ENCODE measurements around the gene COX6B1. TPM values are rescaled to one million over a fixed set of nuclear protein-coding genes. Genes with fewer than 3 reads are reported as not detected.
"Not testable (repeated sequence)": the region's sequence is repeated elsewhere in the genome, so short reads cannot be mapped to it uniquely, and the experiment has no call there.

Gene COX6B1
- total RNA-seq, 2 experiments from 2014 or later: 414 to 433 TPM

GRCh38 chr19:35666251-35666913, 18.3 kb downstream of the COX6B1 start, which contains the start of gene UPK1A:
Gene UPK1A, plus strand, starts transcription at chr19:35666517. Its CDS starts 296 bp downstream, at chr19:35666813.
- Mint-ChIP-seq H3K27ac (no peak within 1 kb of the TSS), H3K4me3 (no peak within 1 kb of the TSS), H3K36me3 (peaks cover 2% of the 10 kb centered on the region), H3K27me3 (peaks cover 16% of the 10 kb centered on the region), H3K4me1 (no peaks in the 10 kb centered on the region), H3K9me3 (no peaks in the 10 kb centered on the region)
- no peak for DNase-seq

- Mint-ChIP-seq H3K36me3 (no peaks in the 10 kb centered on the region), H3K4me3 (no peak overlapping the region), H3K9me3 (no peaks in the 10 kb centered on the region), H3K27ac (no peak overlapping the region), H3K27me3 (peaks cover 43% of the 10 kb centered on the region), H3K4me1 (peaks cover 6% of the 10 kb centered on the region)
- DNase-seq: no peak
Measured at GRCh38 chr19:35669566-35669965, 21.4 kb downstream of the COX6B1 start.

GRCh38 chr19:35669974-35670373, 21.9 kb downstream of the COX6B1 start:
- Mint-ChIP-seq H3K27me3 (peaks cover 43% of the 10 kb centered on the region), H3K4me3 (no peak overlapping the region), H3K27ac (no peak overlapping the region)

GRCh38 chr19:35670686-35671085, 22.6 kb downstream of the COX6B1 start:
- no peaks in the 10 kb centered on the region for H3K36me3 Mint-ChIP-seq
- peaks cover 6% of the 10 kb centered on the region for H3K4me1 Mint-ChIP-seq
- no peaks in the 10 kb centered on the region for H3K9me3 Mint-ChIP-seq
- peaks cover 43% of the 10 kb centered on the region for H3K27me3 Mint-ChIP-seq
- no peak for DNase-seq
- H3K27ac Mint-ChIP-seq: no peak overlapping the region
- no peak overlapping the region for H3K4me3 Mint-ChIP-seq

More at GRCh38 chr19:35669974-35670373, 21.9 kb downstream of the COX6B1 start:
- H3K36me3 Mint-ChIP-seq: no peaks in the 10 kb centered on the region
- H3K4me1 Mint-ChIP-seq: peaks cover 6% of the 10 kb centered on the region
- DNase-seq: no peak
- no peaks in the 10 kb centered on the region for H3K9me3 Mint-ChIP-seq

GRCh38 chr19:35671818-35672217, 23.7 kb downstream of the COX6B1 start:
- no peaks in the 10 kb centered on the region for H3K9me3 Mint-ChIP-seq
- peaks cover 6% of the 10 kb centered on the region for H3K4me1 Mint-ChIP-seq
- H3K36me3 Mint-ChIP-seq: no peaks in the 10 kb centered on the region
- no peak for DNase-seq
- H3K27me3 Mint-ChIP-seq: peaks cover 45% of the 10 kb centered on the region
- no peak overlapping the region for H3K27ac Mint-ChIP-seq
- H3K4me3 Mint-ChIP-seq: no peak overlapping the region

- peaks cover 6% of the 10 kb centered on the region for H3K4me1 Mint-ChIP-seq
- peak overlapping the region; percentile 75 for H3K4me3 Mint-ChIP-seq
- DNase-seq: peak; percentile 58
- H3K27ac Mint-ChIP-seq: peak overlapping the region; percentile 16
- peaks cover 46% of the 10 kb centered on the region for H3K27me3 Mint-ChIP-seq
- H3K36me3 Mint-ChIP-seq: no peaks in the 10 kb centered on the region
- H3K9me3 Mint-ChIP-seq: no peaks in the 10 kb centered on the region
Measured at GRCh38 chr19:35673121-35673804, 25.1 kb downstream of the COX6B1 start.

- Mint-ChIP-seq H3K4me3 (no peak overlapping the region), H3K27me3 (peaks cover 36% of the 10 kb centered on the region), H3K4me1 (peaks cover 6% of the 10 kb centered on the region), H3K9me3 (no peaks in the 10 kb centered on the region), H3K27ac (no peak overlapping the region), H3K36me3 (no peaks in the 10 kb centered on the region)
- no peak for DNase-seq
Measured at GRCh38 chr19:35675589-35676140, 27.5 kb downstream of the COX6B1 start.

GRCh38 chr19:35689836-35690235, 41.7 kb downstream of the COX6B1 start:
- Mint-ChIP-seq H3K4me3 (no peak overlapping the region), H3K4me1 (peaks cover 6% of the 10 kb centered on the region), H3K27ac (no peak overlapping the region), H3K36me3 (no peaks in the 10 kb centered on the region), H3K27me3 (no peaks in the 10 kb centered on the region), H3K9me3 (no peaks in the 10 kb centered on the region)
- no peak for DNase-seq

GRCh38 chr19:35691106-35691505, 43.0 kb downstream of the COX6B1 start:
- DNase-seq, H3K4me1 Mint-ChIP-seq, H3K9me3 Mint-ChIP-seq, H3K36me3 Mint-ChIP-seq, H3K4me3 Mint-ChIP-seq, H3K27ac Mint-ChIP-seq, H3K27me3 Mint-ChIP-seq: not testable (repeated sequence)

- Mint-ChIP-seq H3K4me3 (no peak overlapping the region), H3K9me3 (peaks cover 4% of the 10 kb centered on the region), H3K4me1 (peaks cover 17% of the 10 kb centered on the region), H3K27me3 (no peaks in the 10 kb centered on the region), H3K36me3 (no peaks in the 10 kb centered on the region), H3K27ac (no peak overlapping the region)
- no peak for DNase-seq
Measured at GRCh38 chr19:35692010-35692409, 43.9 kb downstream of the COX6B1 start.

- DNase-seq: no peak
- H3K27ac Mint-ChIP-seq: no peak overlapping the region
- H3K9me3 Mint-ChIP-seq: peaks cover 4% of the 10 kb centered on the region
- H3K36me3 Mint-ChIP-seq: no peaks in the 10 kb centered on the region
- no peaks in the 10 kb centered on the region for H3K27me3 Mint-ChIP-seq
- H3K4me1 Mint-ChIP-seq: peaks cover 19% of the 10 kb centered on the region
- no peak overlapping the region for H3K4me3 Mint-ChIP-seq
Measured at GRCh38 chr19:35693422-35693821, 45.3 kb downstream of the COX6B1 start.

- no peak overlapping the region for H3K4me3 Mint-ChIP-seq
- H3K27ac Mint-ChIP-seq: peak overlapping the region; percentile 29
- peaks cover 4% of the 10 kb centered on the region for H3K9me3 Mint-ChIP-seq
- peaks cover 19% of the 10 kb centered on the region for H3K4me1 Mint-ChIP-seq
- H3K27me3 Mint-ChIP-seq: no peaks in the 10 kb centered on the region
- H3K36me3 Mint-ChIP-seq: no peaks in the 10 kb centered on the region
- DNase-seq: peak; percentile 88
Measured at GRCh38 chr19:35693835-35694599, 45.9 kb downstream of the COX6B1 start.

- no peak for DNase-seq
- Mint-ChIP-seq H3K27ac (no peak overlapping the region), H3K9me3 (peaks cover 4% of the 10 kb centered on the region), H3K4me1 (peaks cover 25% of the 10 kb centered on the region), H3K27me3 (no peaks in the 10 kb centered on the region), H3K36me3 (no peaks in the 10 kb centered on the region), H3K4me3 (no peak overlapping the region)
Measured at GRCh38 chr19:35695895-35696422, 47.8 kb downstream of the COX6B1 start.

- H3K9me3 Mint-ChIP-seq: peaks cover 4% of the 10 kb centered on the region
- no peak for DNase-seq
- no peak overlapping the region for H3K4me3 Mint-ChIP-seq
- H3K36me3 Mint-ChIP-seq: no peaks in the 10 kb centered on the region
- peaks cover 25% of the 10 kb centered on the region for H3K4me1 Mint-ChIP-seq
- no peaks in the 10 kb centered on the region for H3K27me3 Mint-ChIP-seq
- H3K27ac Mint-ChIP-seq: no peak overlapping the region
Measured at GRCh38 chr19:35696835-35697234, 48.7 kb downstream of the COX6B1 start.
